ENCODE data around the gene NIT2.

The NIT2 gene

GRCh38 chr3:100384733-100385525, 50.4 kb downstream of the NIT2 start:
- no peak for TF ChIP-seq CTCF (IDR thresholded peaks at IDR 0.05; ENCODE audit: low read depth, low read length)
- in situ Hi-C loops (cut with HindIII; ENCODE audit: low sequenced_read_pairs) = no loop called here
- DNase-seq (ENCODE audit: low read depth, low spot score) = peak; percentile 9
- no peak overlapping the region for H3K4me3 ChIP-seq (ENCODE audit: low read depth, low read length)

- TF ChIP-seq CTCF (IDR thresholded peaks at IDR 0.05; ENCODE audit: low read depth, low read length) = no peak
- H3K4me3 ChIP-seq (ENCODE audit: low read depth, low read length) = no peak overlapping the region
- DNase-seq (ENCODE audit: low read depth, low spot score) = peak; percentile 45
- in situ Hi-C loops (cut with HindIII; ENCODE audit: low sequenced_read_pairs) = no loop called here
These were observed 52.0 kb downstream of the NIT2 start for GRCh38 chr3:100386437-100387074.

GRCh38 chr3:100389025-100389424, 54.5 kb downstream of the NIT2 start:
- no peak for TF ChIP-seq CTCF (IDR thresholded peaks at IDR 0.05; ENCODE audit: low read depth, low read length)
- DNase-seq (ENCODE audit: low read depth, low spot score) = no peak
- no peak overlapping the region for H3K4me3 ChIP-seq (ENCODE audit: low read depth, low read length)
- in situ Hi-C loops (cut with HindIII; ENCODE audit: low sequenced_read_pairs) = no loop called here

GRCh38 chr3:100395679-100396431, 61.3 kb downstream of the NIT2 start:
- TF ChIP-seq CTCF (IDR thresholded peaks at IDR 0.05; ENCODE audit: low read depth, low read length) = no peak

GRCh38 chr3:100396967-100397366, 62.4 kb downstream of the NIT2 start:
- no peak for TF ChIP-seq CTCF (IDR thresholded peaks at IDR 0.05; ENCODE audit: low read depth, low read length)
- no peak for DNase-seq (ENCODE audit: low read depth, low spot score)
- no peak overlapping the region for H3K4me3 ChIP-seq (ENCODE audit: low read depth, low read length)
- in situ Hi-C loops (cut with HindIII; ENCODE audit: low sequenced_read_pairs) = no loop called here

More at GRCh38 chr3:100395679-100396431, 61.3 kb downstream of the NIT2 start:
- H3K4me3 ChIP-seq (ENCODE audit: low read depth, low read length) = no peak overlapping the region
- in situ Hi-C loops (cut with HindIII; ENCODE audit: low sequenced_read_pairs) = no loop called here
- DNase-seq (ENCODE audit: low read depth, low spot score) = no peak

GRCh38 chr3:100399341-100400071, 64.9 kb downstream of the NIT2 start:
- H3K4me3 ChIP-seq (ENCODE audit: low read depth, low read length) = peak overlapping the region; percentile 79
- no peak for TF ChIP-seq CTCF (IDR thresholded peaks at IDR 0.05; ENCODE audit: low read depth, low read length)
- in situ Hi-C loops (cut with HindIII; ENCODE audit: low sequenced_read_pairs) = no loop called here
- DNase-seq (ENCODE audit: low read depth, low spot score) = no peak
